Activated T-helper 17 cell treated with anti-CD3 and anti-CD28 coated beads, Interleukin-2, amount 50 U/mL, for 72 hours (primary cell): ENCODE measurements around the gene KRTAP4-1. TPM values are rescaled to one million over a fixed set of nuclear protein-coding genes. Genes with fewer than 3 reads are reported as not detected.
"Not testable (repeated sequence)": the region's sequence is repeated elsewhere in the genome, so short reads cannot be mapped to it uniquely, and the experiment has no call there.

Experiments
- ATAC-seq: fragments of 150-1000 bp; cut with Tn5 transposase; replicated peaks from 2 replicates; pipeline ENCODE4 v1.10.0; 2021; ENCODE audit warnings: mild to moderate bottlenecking, moderate library complexity
- H3K27ac Mint-ChIP-seq: one replicate; pipeline ENCODE4 v1.8.0; 2022; ENCODE audit warnings: mixed read lengths
- H3K27me3 Mint-ChIP-seq: one replicate; pipeline ENCODE4 v1.8.0; 2022; ENCODE audit warnings: mixed read lengths
- H3K36me3 Mint-ChIP-seq: one replicate; pipeline ENCODE4 v1.8.0; 2022; ENCODE audit warnings: low read depth, mild to moderate bottlenecking, mixed read lengths
- H3K4me1 Mint-ChIP-seq: one replicate; pipeline ENCODE4 v1.8.0; 2022; ENCODE audit warnings: mixed read lengths
- H3K4me3 Mint-ChIP-seq: one replicate; pipeline ENCODE4 v1.8.0; 2022; ENCODE audit warnings: mild to moderate bottlenecking, mixed read lengths
- H3K9me3 Mint-ChIP-seq: one replicate; pipeline ENCODE4 v1.8.0; 2022; ENCODE audit warnings: mixed read lengths
- total RNA-seq, 2 donors: library from RNA; stranded (reverse); gene quantifications; one replicate each; pipeline ENCODE4 v1.2.3, GENCODE V29; 2022

KRTAP4-1 gene
- total RNA-seq, 2 donors from 2014 or later: not detected

GRCh38 chr17:41186872-41187271, 2.2 kb upstream of the KRTAP4-1 start:
- no peak for ATAC-seq
- no peaks in the 10 kb centered on the region for H3K4me1 Mint-ChIP-seq
- no peak overlapping the region for H3K27ac Mint-ChIP-seq
- H3K4me3 Mint-ChIP-seq: no peak overlapping the region
- no peaks in the 10 kb centered on the region for H3K9me3 Mint-ChIP-seq
- H3K27me3 Mint-ChIP-seq: peaks cover 14% of the 10 kb centered on the region
- H3K36me3 Mint-ChIP-seq: no peaks in the 10 kb centered on the region

DNA sequence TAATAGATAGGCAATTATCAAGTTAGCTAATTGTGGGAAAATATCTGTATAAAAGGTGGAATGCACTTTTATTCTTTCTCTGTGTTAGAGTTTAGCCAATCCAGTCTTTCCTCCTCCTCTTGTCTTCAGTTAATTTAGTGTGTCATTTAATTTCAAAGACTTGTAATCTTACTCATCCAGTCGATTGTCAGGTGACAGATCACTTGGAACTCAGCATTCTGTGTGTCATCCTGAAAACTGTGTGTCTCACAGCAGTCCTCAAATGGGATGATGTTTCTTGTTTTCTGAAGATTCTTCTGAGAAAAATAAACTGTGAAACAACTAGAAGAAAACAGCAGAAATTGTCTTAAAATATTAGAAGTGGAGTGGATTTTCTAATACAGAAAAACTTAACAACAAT, 290 bp upstream of the KRTAP4-1 start:
- Mint-ChIP-seq H3K27me3 (peaks cover 9% of the 10 kb centered on the region), H3K4me1 (no peaks in the 10 kb centered on the region), H3K4me3 (no peak overlapping the region), H3K9me3 (no peaks in the 10 kb centered on the region), H3K36me3 (no peaks in the 10 kb centered on the region), H3K27ac (no peak overlapping the region)
- ATAC-seq: no peak

DNA sequence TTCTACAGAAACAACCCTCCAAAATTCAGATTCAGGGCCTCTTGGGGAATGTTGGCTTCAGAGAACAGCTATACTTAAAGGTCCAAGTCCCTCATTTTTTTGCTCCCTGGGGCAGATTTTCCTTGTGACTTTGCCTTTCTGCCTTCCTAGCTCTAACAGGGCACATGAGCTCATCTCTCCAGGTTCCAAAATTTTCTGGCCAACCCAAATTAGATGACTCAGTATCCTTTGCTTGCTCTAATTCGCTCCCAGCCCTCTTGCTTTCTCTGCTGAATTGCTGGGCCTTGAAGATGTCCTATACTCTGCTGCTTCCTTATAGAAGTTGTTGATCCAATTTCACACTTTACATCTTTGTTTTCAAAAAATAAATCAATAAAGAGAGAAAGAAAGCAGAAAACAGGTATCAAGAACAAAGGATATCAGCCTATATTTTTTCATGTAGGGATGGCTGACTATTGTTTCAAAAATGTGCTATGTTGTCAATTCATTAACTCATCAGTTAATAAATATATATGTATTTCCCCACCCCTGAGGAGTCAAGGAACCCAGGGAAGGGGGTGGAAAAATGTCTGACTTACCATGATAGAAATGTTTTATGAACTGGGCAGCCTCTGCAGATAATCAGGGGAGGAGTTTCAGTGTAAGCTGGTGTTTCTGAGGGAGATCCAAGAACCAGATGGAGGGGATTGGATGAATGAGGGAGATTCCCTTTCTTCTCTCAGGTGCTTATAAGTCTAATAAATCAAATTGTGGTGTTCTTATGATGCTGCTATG, 5.7 kb downstream of the KRTAP4-1 start:
- no peaks in the 10 kb centered on the region for H3K36me3 Mint-ChIP-seq
- H3K9me3 Mint-ChIP-seq: no peaks in the 10 kb centered on the region
- H3K27ac Mint-ChIP-seq: no peak overlapping the region
- ATAC-seq: peak; percentile 26
- H3K27me3 Mint-ChIP-seq: peaks cover under 1% of the 10 kb centered on the region
- no peak overlapping the region for H3K4me3 Mint-ChIP-seq
- H3K4me1 Mint-ChIP-seq: no peaks in the 10 kb centered on the region

DNA sequence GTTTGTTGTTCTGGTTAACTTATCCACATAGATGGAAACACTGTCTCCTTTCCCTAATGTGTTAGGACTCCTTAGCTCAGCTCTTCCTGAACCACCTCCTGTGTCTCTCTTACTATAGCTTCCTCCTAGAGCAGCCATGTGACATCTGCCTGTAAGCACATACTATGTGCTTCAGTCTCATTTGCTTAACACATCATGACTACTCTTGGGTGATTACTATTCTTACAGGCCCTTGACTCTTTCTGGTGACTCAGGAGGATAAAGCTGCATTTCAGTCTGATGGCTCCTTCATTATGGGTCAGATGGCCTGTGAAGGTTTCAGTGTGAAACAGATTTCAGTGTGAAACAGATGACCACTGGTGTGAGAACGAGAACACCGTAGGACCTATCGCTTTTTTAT, 6.4 kb downstream of the KRTAP4-1 start:
- Mint-ChIP-seq H3K9me3 (no peaks in the 10 kb centered on the region), H3K36me3 (no peaks in the 10 kb centered on the region), H3K4me1 (no peaks in the 10 kb centered on the region), H3K27ac (no peak overlapping the region), H3K4me3 (no peak overlapping the region), H3K27me3 (no peaks in the 10 kb centered on the region)
- ATAC-seq: peak; percentile 90

DNA sequence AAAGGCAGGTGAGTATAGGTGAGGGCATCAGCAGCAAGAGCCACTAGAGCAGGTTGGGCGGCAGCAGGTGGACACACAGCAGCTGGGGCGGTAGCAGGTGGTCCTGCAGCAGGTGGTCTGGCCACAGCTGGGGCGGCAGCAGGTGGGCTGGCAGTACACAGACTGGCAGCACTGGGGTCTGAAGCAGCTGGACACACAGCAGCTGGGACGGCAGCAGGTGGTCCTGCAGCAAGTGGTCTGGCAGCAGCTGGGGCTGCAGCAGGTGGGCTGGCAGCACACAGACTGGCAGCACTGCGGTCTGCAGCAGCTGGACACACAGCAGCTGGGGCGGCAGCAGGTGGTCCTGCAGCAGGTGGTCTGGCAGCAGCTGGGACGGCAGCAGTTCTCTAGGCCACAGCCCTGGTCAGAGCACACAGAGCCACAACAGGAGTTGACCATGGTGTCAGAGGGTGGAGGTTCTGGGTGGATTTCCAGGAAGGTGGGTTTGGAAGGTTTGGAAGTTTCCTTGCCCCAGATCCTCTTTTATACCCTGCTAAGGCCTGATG, 6.9 kb downstream of the KRTAP4-1 start, which contains the start of gene KRTAP4-2:
Gene KRTAP4-2 (minus strand): TSS at position 495 of the 545 bp plus-strand sequence. CDS start 57 bp downstream, at position 438.
- no peak within 1 kb of the TSS for H3K27ac Mint-ChIP-seq

DNA sequence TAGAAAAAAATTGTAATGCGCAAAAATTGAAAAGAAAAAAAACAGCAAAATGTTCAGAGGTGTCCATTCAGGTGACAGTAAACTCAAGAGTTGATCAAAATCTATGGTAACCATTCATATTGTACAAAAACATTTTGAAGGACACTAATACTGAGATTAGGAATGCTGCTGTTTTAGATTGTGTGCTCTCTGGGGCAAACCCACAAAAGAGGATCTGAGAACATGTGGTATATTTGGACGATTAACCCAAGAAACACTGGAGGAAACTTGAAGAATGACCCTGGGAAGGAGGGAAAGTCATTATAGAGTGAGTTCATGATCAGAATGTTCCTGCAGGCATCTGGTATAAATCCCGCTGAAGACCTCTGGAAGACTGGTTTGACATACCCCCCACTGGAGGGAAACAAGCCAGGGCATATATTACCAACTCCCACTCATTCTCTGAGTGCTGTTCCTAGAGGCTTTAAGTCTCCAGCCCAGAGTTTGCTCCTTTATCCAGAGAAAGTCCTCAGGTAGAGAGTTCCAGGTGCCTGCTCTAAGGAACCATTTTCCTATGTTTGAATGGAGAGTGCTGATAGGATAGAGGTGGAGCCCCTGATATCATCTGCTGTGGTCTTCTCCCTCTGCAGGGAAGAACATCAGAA, 7.8 kb downstream of the KRTAP4-1 start:
- Mint-ChIP-seq H3K9me3 (no peaks in the 10 kb centered on the region), H3K27me3 (no peaks in the 10 kb centered on the region), H3K27ac (no peak overlapping the region), H3K36me3 (no peaks in the 10 kb centered on the region), H3K4me1 (no peaks in the 10 kb centered on the region), H3K4me3 (no peak overlapping the region)
- ATAC-seq: no peak

More for the DNA sequence above, 6.9 kb downstream of the KRTAP4-1 start, which contains the start of gene KRTAP4-2:
- no peaks in the 10 kb centered on the region for H3K4me1 Mint-ChIP-seq
- no peaks in the 10 kb centered on the region for H3K36me3 Mint-ChIP-seq
- H3K27me3 Mint-ChIP-seq: no peaks in the 10 kb centered on the region
- no peaks in the 10 kb centered on the region for H3K9me3 Mint-ChIP-seq
- ATAC-seq: no peak
- H3K4me3 Mint-ChIP-seq: no peak within 1 kb of the TSS

DNA sequence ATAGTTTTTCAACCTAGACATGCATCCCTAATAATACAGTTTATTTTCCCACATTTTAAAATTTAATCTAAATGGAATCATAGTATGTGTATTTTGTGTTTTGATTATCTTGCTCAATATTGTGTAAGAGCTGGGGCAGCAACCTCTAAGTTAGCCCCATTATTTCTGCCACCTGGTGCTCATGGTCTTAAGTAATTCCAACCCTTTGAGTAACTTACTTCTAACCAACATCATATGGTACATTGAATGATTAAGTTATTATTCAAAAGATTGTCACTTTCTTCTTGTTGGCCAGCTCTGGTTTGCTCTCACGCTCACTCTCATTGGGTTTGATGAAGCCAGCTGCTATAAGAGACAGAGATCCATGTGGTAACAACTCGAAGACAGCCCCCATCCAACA, 12.8 kb downstream of the KRTAP4-1 start:
- H3K36me3 Mint-ChIP-seq: no peaks in the 10 kb centered on the region
- H3K27me3 Mint-ChIP-seq: no peaks in the 10 kb centered on the region
- H3K9me3 Mint-ChIP-seq: no peaks in the 10 kb centered on the region
- H3K27ac Mint-ChIP-seq: no peak overlapping the region
- ATAC-seq: no peak
- no peaks in the 10 kb centered on the region for H3K4me1 Mint-ChIP-seq
- no peak overlapping the region for H3K4me3 Mint-ChIP-seq

DNA sequence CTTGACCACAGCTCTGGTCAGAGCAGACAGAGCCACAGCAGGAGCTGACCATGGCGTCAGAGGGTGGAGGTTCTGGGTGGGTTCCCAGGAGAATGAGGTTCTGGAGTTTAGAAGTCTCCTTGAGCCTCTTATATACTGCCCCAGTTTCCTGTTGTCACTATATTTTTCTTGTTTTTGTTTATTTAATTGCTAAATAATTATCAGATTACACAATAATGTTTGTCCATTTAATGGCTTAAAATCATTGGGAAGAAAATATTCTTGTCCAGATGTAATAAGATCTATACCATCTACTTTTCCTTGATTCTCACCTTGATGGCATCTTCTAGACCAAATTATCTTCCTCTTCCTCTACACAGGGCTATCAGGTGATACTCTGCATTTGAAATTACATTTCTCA, 16.6 kb downstream of the KRTAP4-1 start, which contains the start of gene KRTAP4-3:
Gene KRTAP4-3 (minus strand): TSS at position 101 of the 400 bp plus-strand sequence. CDS start 49 bp downstream, at position 52.
- no peak within 1 kb of the TSS for H3K27ac Mint-ChIP-seq
- no peaks in the 10 kb centered on the region for H3K36me3 Mint-ChIP-seq
- H3K9me3 Mint-ChIP-seq: no peaks in the 10 kb centered on the region
- ATAC-seq: no peak
- peaks cover 2% of the 10 kb centered on the region for H3K27me3 Mint-ChIP-seq
- H3K4me1 Mint-ChIP-seq: no peaks in the 10 kb centered on the region
- H3K4me3 Mint-ChIP-seq: no peak within 1 kb of the TSS

DNA sequence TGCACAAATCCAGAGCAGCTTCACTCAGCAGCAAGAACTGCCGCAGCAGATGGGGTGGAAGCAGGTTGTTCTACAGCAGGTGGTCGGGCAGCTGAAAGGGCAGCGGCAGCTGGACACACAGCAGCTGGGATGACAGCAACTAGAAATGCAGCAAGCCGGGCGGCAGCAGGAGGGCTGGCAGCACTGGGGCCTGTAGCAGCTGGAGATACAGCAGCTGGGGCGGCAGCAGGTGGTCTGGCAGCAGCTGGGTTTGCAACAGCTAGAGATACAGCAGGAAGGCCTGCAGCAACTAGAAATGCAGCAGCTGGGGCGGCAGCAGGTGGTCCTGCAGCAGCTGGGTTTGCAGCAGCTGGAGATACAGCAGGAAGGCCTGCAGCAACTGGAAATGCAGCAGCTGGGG, 17.1 kb downstream of the KRTAP4-1 start:
- H3K4me1 Mint-ChIP-seq: no peaks in the 10 kb centered on the region
- H3K36me3 Mint-ChIP-seq: no peaks in the 10 kb centered on the region
- H3K27me3 Mint-ChIP-seq: peaks cover 3% of the 10 kb centered on the region
- H3K9me3 Mint-ChIP-seq: no peaks in the 10 kb centered on the region
- no peak overlapping the region for H3K27ac Mint-ChIP-seq
- no peak for ATAC-seq
- no peak overlapping the region for H3K4me3 Mint-ChIP-seq

DNA sequence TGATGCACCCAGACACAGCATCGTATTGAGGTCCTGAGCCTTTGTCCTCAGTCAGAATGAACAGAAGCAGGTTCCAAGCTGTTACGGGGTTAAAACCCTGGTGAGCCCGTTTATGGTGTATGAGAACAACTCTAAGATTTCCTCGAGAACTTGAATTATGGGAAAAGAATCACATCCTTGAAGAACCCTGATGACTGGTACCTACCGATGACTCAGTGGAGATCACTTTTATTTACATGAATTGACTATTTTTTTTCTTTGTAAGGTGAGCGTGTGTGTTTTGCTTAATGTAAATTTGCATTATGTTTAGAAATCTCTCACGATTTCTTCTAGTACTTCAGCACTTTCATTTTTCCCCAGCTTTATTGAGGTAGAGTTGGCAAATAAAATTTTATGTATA, 20.9 kb downstream of the KRTAP4-1 start:
- no peak overlapping the region for H3K27ac Mint-ChIP-seq
- no peaks in the 10 kb centered on the region for H3K4me1 Mint-ChIP-seq
- H3K9me3 Mint-ChIP-seq: no peaks in the 10 kb centered on the region
- H3K27me3 Mint-ChIP-seq: peaks cover 3% of the 10 kb centered on the region
- no peak overlapping the region for H3K4me3 Mint-ChIP-seq
- no peaks in the 10 kb centered on the region for H3K36me3 Mint-ChIP-seq
- no peak for ATAC-seq

GRCh38 chr17:41160648-41161047, 24.1 kb downstream of the KRTAP4-1 start, which contains the start of gene KRTAP4-4:
TSS of gene KRTAP4-4 (minus strand) at chr17:41160748. CDS start at chr17:41160691, 57 bp downstream.
- Mint-ChIP-seq H3K4me3 (no peak within 1 kb of the TSS), H3K27me3 (peaks cover 8% of the 10 kb centered on the region), H3K27ac (no peak within 1 kb of the TSS), H3K36me3 (no peaks in the 10 kb centered on the region), H3K4me1 (no peaks in the 10 kb centered on the region), H3K9me3 (no peaks in the 10 kb centered on the region)
- no peak for ATAC-seq

- not testable (repeated sequence) for H3K9me3 Mint-ChIP-seq, H3K36me3 Mint-ChIP-seq, H3K27ac Mint-ChIP-seq, ATAC-seq, H3K27me3 Mint-ChIP-seq, H3K4me3 Mint-ChIP-seq, H3K4me1 Mint-ChIP-seq
Measured at GRCh38 chr17:41160190-41160589, 24.5 kb downstream of the KRTAP4-1 start.

GRCh38 chr17:41153856-41154255, 30.9 kb downstream of the KRTAP4-1 start:
- no peak for ATAC-seq
- Mint-ChIP-seq H3K9me3 (no peaks in the 10 kb centered on the region), H3K4me1 (no peaks in the 10 kb centered on the region), H3K4me3 (no peak overlapping the region), H3K27ac (no peak overlapping the region), H3K27me3 (peaks cover 6% of the 10 kb centered on the region), H3K36me3 (no peaks in the 10 kb centered on the region)

DNA sequence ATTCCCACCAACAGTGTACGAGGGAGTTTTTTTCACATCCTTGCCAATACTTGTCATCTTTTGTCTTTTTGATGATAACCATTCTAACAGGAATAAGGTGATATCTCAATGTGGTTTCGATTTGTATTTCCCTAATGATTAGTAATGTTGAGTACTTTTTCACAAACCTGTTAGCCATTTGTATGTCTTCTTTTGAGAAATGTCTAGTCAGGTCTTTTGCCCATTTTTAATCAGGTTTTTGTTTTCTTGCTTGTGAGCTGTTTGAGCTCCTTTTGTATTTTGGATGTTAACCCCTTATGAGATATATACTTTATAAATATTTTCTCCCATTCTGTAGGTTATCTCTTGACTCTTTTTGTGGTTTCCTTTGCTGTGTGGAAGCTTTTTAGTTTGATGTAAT, 33.2 kb downstream of the KRTAP4-1 start:
- Mint-ChIP-seq H3K9me3 (no peaks in the 10 kb centered on the region), H3K4me1 (no peaks in the 10 kb centered on the region), H3K4me3 (no peak overlapping the region), H3K27ac (no peak overlapping the region), H3K27me3 (no peaks in the 10 kb centered on the region), H3K36me3 (no peaks in the 10 kb centered on the region)
- no peak for ATAC-seq

DNA sequence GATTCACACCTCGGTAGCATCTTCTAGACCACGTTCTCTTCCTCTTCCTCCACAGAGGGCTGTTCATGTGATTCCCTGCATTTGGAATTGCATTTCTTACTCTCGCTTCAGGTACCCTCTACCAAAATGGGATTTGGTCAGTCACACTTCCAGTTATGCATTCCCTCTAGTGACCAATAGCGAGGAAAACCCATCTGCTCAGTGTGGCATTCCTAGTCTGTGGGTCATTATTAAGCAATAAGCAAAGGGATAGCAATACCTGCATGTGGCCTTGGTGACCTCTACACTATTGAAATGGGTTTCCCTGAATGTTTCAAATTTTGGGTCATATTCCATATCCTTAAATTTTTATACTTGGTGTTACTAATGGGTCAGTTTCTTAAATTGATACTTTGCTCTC, 34.7 kb downstream of the KRTAP4-1 start:
- Mint-ChIP-seq H3K9me3 (no peaks in the 10 kb centered on the region), H3K27me3 (no peaks in the 10 kb centered on the region), H3K27ac (no peak overlapping the region), H3K36me3 (no peaks in the 10 kb centered on the region), H3K4me3 (no peak overlapping the region), H3K4me1 (no peaks in the 10 kb centered on the region)
- no peak for ATAC-seq
